NB4 (cell line): ENCODE results near the gene CABCOCO1.

Source experiments
- POLR2A ChIP-seq: IDR thresholded peaks from 2 replicates; pipeline ENCODE4 v1.6.1; 2011; ENCODE audit warnings: mild to moderate bottlenecking; ENCODE audit not compliant: insufficient read length; ENCODE audit errors: extremely low read depth
- TF ChIP-seq, protein P1 (sequence below): IDR thresholded peaks from one replicate; pipeline ENCODE4 v1.5.1; 2012; ENCODE audit warnings: low read depth, low read length

DNA sequence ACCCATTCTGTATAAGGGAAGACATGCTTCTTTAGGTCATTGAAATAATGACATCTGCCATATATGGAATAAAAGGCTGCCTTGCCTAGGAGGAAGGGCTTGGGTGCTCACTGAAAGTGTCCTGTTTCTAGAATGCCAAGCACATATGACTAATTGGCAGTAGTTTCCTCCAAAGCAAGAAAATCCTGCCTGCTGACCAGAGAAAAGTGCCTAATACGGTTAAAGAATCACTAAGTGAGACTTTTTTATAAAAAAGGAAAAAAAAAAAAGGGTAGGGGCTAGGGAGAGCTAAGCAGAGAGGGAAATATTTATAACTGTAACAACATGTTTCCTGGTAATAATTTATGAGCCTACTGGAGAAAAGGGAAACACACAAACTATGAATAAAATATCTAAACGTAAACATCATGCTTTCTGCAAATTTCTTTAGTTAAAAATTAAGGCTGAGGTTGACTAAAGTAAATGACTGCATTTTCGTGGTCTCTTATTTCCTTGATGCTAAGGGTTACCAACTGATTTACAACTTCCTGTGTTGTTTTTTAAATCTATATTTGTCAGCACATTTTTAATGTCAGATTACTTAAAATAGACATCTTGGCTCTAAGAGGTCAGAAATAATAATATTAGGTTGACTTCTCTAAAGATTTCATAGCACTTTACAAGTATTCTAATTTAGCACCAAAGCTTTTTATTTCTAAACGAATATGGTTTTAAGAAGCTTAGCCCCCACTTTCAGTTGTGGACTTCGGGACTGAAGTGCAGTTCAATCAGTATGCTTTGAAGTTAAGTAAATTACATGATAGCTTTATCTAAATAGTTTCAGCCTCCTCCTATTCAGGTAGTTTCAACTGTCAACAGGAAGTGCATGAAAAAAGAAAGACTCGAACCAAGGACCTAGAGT, 89.6 kb downstream of the CABCOCO1 start:
- no peak for TF ChIP-seq POLR2A
- TF ChIP-seq, protein P1, sequence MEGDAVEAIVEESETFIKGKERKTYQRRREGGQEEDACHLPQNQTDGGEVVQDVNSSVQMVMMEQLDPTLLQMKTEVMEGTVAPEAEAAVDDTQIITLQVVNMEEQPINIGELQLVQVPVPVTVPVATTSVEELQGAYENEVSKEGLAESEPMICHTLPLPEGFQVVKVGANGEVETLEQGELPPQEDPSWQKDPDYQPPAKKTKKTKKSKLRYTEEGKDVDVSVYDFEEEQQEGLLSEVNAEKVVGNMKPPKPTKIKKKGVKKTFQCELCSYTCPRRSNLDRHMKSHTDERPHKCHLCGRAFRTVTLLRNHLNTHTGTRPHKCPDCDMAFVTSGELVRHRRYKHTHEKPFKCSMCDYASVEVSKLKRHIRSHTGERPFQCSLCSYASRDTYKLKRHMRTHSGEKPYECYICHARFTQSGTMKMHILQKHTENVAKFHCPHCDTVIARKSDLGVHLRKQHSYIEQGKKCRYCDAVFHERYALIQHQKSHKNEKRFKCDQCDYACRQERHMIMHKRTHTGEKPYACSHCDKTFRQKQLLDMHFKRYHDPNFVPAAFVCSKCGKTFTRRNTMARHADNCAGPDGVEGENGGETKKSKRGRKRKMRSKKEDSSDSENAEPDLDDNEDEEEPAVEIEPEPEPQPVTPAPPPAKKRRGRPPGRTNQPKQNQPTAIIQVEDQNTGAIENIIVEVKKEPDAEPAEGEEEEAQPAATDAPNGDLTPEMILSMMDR = no peak
